Peyer's patch (tissue), 4 donors: ENCODE data around the gene KRTAP5-6. TPM values are rescaled to one million over a fixed set of nuclear protein-coding genes. Genes with fewer than 3 reads are reported as not detected.
A peak's percentile ranks its signal among the peaks of the same experiment; 100 is the strongest.

Experiments used
- DNase-seq, 3 donors: peaks; one replicate each; pipeline ENCODE4 v3.0.0-alpha.2; 2017 to 2019
- H3K27ac ChIP-seq, 4 donors: fragments of 200-600 bp; sonication (generic); one replicate each; pipeline ENCODE4 v1.5.1; 2016 to 2019
- H3K27me3 ChIP-seq, 2 donors: fragments of 200-600 bp; sonication (generic); one replicate each; pipeline ENCODE4 v1.5.1; 2019
- H3K36me3 ChIP-seq, 3 donors: fragments of 200-600 bp; sonication (generic); one replicate each; pipeline ENCODE4 v1.5.1; 2016 to 2019
- H3K4me1 ChIP-seq, 4 donors: fragments of 200-600 bp; sonication (generic); one replicate each; pipeline ENCODE4 v1.5.1; 2016 to 2019
- H3K4me3 ChIP-seq, 4 donors: fragments of 200-600 bp; sonication (generic); 1 replicate in 3 of 4; 2 replicates in 1 of 4; pipeline ENCODE4 v1.5.1; 2016 to 2019; ENCODE audit warnings: mild to moderate bottlenecking in 1 of 4
- H3K9me3 ChIP-seq, 4 donors: fragments of 200-600 bp; sonication (generic); one replicate each; pipeline ENCODE4 v1.5.1; 2016 to 2019; ENCODE audit warnings: mild to moderate bottlenecking in 1 of 4
- POLR2A ChIP-seq, 2 donors: fragments of 450-650 bp; IDR thresholded peaks; one replicate each; pipeline ENCODE4 v1.5.1; 2017; ENCODE audit warnings: antibody characterized with exemption in 2 of 2, mild to moderate bottlenecking in 2 of 2, moderate library complexity in 2 of 2
- total RNA-seq, 4 donors: library from RNA; depleted of rRNA; stranded (reverse); fragments of >200 nt; gene quantifications; one replicate each; pipeline ENCODE4 v1.1.0, GENCODE V29; 2016
- TF ChIP-seq, protein P1 (sequence below), 6 experiments: fragments of 450-650 bp in 4 of 6; fragments of 200-600 bp in 2 of 6; sonication (generic) in 1 of 6; IDR thresholded peaks; one replicate each; pipeline ENCODE4 v1.5.1; 2017 to 2019; ENCODE audit warnings: antibody characterized with exemption in 6 of 6, mild to moderate bottlenecking in 3 of 6, moderate library complexity in 1 of 6

The KRTAP5-6 gene
- total RNA-seq, 4 donors from 2014 or later, result not detected

DNA sequence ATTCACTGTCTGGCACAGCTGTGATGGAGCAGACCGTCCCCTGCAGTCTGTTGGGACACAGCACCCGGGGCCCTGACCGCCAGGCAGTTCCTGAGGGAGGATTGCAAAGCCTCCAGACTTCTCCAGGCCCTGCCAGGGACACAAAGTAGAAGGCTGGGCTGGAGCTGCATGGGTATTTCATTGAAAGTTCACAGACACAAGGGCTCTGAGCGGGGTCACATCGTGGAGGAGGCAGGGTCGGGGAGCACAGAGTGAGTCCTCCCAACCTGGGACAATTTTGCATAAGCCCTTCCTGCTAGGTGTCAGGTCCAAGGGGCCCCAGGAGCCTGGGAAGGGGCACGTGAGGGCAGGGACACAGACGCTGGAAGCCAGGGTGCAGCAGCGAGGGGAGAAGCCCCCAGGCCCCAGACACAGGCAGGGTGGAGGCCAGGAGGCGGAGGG is 37.7 kb downstream of the KRTAP5-6 start:
- peak in 1 of 3 donors; percentile 44 for DNase-seq
- Histone ChIP-seq H3K27me3 (no peaks in the 10 kb centered on the region), H3K4me1 (no peaks in the 10 kb centered on the region), H3K9me3 (no peaks in the 10 kb centered on the region), H3K36me3 (no peaks in the 10 kb centered on the region), H3K4me3 (no peak overlapping the region), H3K27ac (no peak overlapping the region)
- TF ChIP-seq, protein P1, sequence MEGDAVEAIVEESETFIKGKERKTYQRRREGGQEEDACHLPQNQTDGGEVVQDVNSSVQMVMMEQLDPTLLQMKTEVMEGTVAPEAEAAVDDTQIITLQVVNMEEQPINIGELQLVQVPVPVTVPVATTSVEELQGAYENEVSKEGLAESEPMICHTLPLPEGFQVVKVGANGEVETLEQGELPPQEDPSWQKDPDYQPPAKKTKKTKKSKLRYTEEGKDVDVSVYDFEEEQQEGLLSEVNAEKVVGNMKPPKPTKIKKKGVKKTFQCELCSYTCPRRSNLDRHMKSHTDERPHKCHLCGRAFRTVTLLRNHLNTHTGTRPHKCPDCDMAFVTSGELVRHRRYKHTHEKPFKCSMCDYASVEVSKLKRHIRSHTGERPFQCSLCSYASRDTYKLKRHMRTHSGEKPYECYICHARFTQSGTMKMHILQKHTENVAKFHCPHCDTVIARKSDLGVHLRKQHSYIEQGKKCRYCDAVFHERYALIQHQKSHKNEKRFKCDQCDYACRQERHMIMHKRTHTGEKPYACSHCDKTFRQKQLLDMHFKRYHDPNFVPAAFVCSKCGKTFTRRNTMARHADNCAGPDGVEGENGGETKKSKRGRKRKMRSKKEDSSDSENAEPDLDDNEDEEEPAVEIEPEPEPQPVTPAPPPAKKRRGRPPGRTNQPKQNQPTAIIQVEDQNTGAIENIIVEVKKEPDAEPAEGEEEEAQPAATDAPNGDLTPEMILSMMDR (IDR thresholded peaks at IDR 0.05), result no peak
- TF ChIP-seq POLR2A (IDR thresholded peaks at IDR 0.05), result no peak

DNA sequence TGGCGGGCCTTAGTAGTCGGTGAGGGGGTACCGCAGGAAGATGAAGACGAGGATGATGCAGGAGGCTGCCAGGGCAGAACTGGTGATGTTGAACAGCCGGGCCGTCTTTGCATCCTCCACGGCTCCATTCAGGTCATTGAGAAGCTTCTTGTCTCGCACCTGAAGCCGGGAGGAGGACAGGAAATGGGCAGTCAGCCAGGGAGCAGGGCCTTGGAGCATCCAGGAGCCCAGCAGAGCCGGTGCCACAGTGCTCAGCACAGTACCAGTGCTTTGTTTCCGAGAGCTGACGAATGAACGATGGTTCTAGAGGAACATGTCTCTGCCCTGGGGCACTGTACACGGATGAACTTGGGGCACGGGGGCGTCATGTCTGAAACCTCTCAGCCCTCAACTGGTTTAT is 38.3 kb downstream of the KRTAP5-6 start:
- no peak overlapping the region for H3K4me3 ChIP-seq
- no peaks in the 10 kb centered on the region for H3K9me3 ChIP-seq
- H3K27ac ChIP-seq, result no peak overlapping the region
- H3K4me1 ChIP-seq, result no peaks in the 10 kb centered on the region
- H3K27me3 ChIP-seq, result no peaks in the 10 kb centered on the region
- DNase-seq, result no peak
- H3K36me3 ChIP-seq, result no peaks in the 10 kb centered on the region
- TF ChIP-seq POLR2A (IDR thresholded peaks at IDR 0.05), result no peak
- TF ChIP-seq, protein P1 (IDR thresholded peaks at IDR 0.05), result no peak

DNA sequence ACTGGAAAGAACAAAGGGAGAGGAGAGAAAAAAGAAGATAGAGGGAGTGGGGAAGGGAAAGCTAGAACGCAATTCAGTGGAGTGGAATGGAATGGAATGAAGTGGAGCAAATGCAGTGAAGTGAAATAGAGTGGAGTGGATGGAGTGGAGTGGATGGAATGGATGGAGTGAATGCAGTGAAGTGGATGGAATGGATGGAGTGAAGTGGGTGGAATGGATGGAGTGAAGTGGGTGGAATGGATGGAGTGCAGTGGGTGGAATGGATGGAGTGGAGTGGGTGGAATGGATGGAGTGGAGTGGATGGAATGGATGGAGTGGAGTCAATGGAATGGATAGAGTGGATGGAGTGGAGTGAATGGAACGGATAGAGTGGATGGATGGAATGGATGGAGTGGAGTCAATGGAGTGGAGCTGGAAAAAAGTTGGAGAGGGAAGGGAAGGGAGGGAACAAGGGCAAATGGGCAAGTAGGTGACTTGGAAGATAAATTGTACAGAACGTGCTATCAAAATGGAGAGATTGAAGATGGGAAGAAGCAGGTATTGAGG is 39.5 kb downstream of the KRTAP5-6 start:
- no peaks in the 10 kb centered on the region for H3K9me3 ChIP-seq
- H3K27me3 ChIP-seq, result no peaks in the 10 kb centered on the region
- DNase-seq, result peak in 1 of 3 donors; percentile 2
- H3K4me1 ChIP-seq, result no peaks in the 10 kb centered on the region
- TF ChIP-seq POLR2A (IDR thresholded peaks at IDR 0.05), result no peak
- TF ChIP-seq, protein P1 (IDR thresholded peaks at IDR 0.05), result no peak
- H3K36me3 ChIP-seq, result no peaks in the 10 kb centered on the region
- H3K27ac ChIP-seq, result no peak overlapping the region
- no peak overlapping the region for H3K4me3 ChIP-seq

DNA sequence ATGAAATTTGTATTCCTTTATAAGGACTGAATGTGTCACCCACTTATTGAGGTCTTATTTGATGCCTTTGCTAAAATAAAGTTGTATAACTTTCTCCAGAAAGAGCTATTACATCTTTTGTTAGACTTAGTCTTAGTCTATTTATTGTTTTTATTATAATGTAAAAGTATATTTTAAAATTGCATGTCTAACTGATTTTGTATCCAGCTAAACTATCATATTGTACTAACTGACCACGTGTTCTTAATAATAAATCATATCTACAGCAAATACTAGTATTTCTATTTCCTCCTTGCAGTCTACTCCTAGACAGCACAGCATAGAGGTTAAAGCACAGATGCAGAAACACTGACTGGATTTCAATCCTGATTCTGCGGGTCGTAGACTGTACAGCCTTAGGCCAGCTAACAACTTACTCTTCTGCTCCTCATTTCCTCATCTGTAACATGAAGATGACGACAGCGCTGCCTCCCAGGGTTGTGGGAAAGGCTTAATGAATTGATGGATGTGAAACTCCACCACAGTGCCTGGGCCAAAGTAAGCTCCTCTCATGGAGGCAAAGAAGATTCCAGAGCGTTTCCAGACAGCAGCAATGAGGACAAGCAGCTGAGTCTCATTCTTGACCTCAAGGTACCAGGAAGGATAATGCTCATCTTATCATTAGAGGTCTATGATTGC is 40.2 kb downstream of the KRTAP5-6 start:
- Histone ChIP-seq H3K27me3 (no peaks in the 10 kb centered on the region), H3K4me1 (no peaks in the 10 kb centered on the region), H3K4me3 (no peak overlapping the region), H3K27ac (no peak overlapping the region), H3K36me3 (no peaks in the 10 kb centered on the region), H3K9me3 (no peaks in the 10 kb centered on the region)
- no peak for TF ChIP-seq POLR2A (IDR thresholded peaks at IDR 0.05)
- TF ChIP-seq, protein P1 (IDR thresholded peaks at IDR 0.05), result no peak
- DNase-seq, result peak in 1 of 3 donors; percentile 19

DNA sequence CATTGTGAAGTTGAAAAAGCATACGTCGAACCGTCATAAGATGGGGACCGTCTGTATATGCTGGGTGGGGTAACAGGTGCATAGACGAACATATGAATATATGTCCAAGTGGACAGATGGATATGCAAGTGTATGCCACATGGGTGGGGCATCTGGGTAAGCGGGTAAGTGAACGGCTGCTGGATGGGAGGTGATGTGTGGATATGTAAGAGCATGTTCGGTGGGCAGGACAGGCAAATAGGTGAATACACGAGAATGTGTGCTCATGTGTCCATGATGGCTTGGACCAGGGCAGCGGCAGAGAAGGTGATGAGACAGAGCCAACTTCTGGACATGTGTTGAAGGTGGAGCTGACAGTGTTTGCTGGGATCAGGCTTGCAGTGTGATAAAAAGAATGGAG is 41.4 kb downstream of the KRTAP5-6 start:
- no peaks in the 10 kb centered on the region for H3K9me3 ChIP-seq
- no peak for TF ChIP-seq POLR2A (IDR thresholded peaks at IDR 0.05)
- TF ChIP-seq, protein P1 (IDR thresholded peaks at IDR 0.05), result no peak
- H3K36me3 ChIP-seq, result no peaks in the 10 kb centered on the region
- H3K27me3 ChIP-seq, result no peaks in the 10 kb centered on the region
- H3K4me3 ChIP-seq, result no peak overlapping the region
- H3K27ac ChIP-seq, result no peak overlapping the region
- H3K4me1 ChIP-seq, result no peaks in the 10 kb centered on the region
- DNase-seq, result peak in 1 of 3 donors; percentile 37
